Myocyte (in vitro differentiated cells): ENCODE results near the gene CRABP2. TPM values are rescaled to one million over a fixed set of nuclear protein-coding genes. Genes with fewer than 3 reads are reported as not detected.
A peak's percentile ranks its signal among the peaks of the same experiment; 100 is the strongest.

Experiments used
- DNase-seq: peaks from one replicate; pipeline ENCODE4 v3.0.0-alpha.2; 2012; ENCODE audit warnings: low read depth
- total RNA-seq: library from RNA; depleted of rRNA; stranded (reverse); fragments of >200 nt; gene quantifications from 2 replicates; pipeline ENCODE4 v1.2.3, GENCODE V29; 2014

CRABP2 gene
- total RNA-seq, 1 donor from 2014 or later: 5.3 TPM

GRCh38 chr1:156656806-156657740 is 48.3 kb downstream of the CRABP2 start:
- DNase-seq: peak; percentile 65

GRCh38 chr1:156655904-156656516 is 49.4 kb downstream of the CRABP2 start:
- no peak for DNase-seq

DNA sequence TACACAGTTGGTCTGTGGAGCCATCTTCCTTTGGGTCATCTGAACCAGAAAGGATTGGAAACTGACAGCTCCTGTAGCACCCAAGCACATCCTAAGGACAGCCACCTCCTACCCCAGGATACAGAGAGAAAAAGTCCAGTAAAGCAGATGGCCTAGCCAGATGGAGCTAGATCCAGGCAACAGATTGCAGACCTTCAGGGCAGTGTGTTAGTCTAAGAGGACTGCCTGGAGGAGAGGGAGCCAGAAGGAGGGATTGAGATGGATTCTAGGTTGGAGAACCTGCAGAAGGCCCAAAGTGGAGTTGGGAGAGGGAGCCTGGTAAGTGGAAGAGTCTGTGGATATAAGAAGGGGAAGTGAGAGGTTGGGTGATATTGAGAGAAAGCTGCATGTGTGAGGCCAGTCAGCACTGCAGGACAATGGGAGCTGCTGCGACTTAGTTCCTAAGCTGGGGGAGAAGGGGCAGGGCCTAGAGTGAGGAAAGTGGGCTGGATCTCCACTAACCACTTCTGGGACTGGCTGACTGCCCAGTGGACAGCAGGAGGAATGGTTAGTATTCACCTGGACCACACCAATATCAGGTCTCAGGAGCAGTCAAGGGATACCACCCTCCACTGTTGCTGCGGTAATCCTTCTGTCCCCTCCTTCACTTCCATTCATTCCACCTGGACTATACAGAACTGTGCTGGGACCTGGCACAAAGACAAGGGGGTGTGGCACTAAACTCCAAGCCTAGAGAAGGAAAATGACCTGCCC is 50.1 kb downstream of the CRABP2 start:
- DNase-seq: no peak

DNA sequence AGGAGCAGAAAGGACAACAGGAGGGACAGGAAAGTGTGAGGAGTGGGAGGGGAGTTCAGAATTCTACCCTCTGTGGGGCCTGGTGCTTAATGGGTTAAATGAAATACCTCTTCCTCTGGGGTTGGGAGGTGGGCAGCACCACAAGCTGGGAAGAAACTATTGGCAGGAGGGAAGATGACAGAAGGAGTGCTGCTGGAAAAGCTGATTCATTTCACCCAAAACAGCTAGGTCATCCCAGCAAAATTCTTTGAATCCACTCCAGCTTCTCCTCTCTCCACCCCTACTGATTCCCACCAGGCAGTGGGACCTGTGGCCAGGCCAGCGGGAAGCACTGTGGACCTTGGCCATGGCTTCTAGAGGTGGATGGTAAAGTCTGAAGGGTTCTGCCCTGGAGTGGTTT is 50.7 kb downstream of the CRABP2 start:
- no peak for DNase-seq

- DNase-seq: no peak
Observed at GRCh38 chr1:156652992-156653355, 52.4 kb downstream of the CRABP2 start.

GRCh38 chr1:156652131-156652991 is 53.0 kb downstream of the CRABP2 start:
- peak; percentile 79 for DNase-seq

Other genes starting within 250 kb of the CRABP2 start
- 59.2 and 62.2 TPM in 2 replicates for gene MEF2D, start 204.8 kb downstream of the CRABP2 start, total RNA-seq
- gene IQGAP3, start 133.0 kb downstream of the CRABP2 start, total RNA-seq: 0.24 and 0.52 TPM in 2 replicates
- gene TTC24, start 125.9 kb downstream of the CRABP2 start, total RNA-seq: 0.19 TPM in 1 of 2 replicates, not detected in the other
- 51.9 and 55.3 TPM in 2 replicates for gene NAXE, start 113.8 kb downstream of the CRABP2 start, total RNA-seq
- gene GPATCH4, start 104.1 kb downstream of the CRABP2 start, total RNA-seq: 23.4 and 29.6 TPM in 2 replicates
- not detected in 2 replicates for gene HAPLN2, start 86.2 kb downstream of the CRABP2 start, total RNA-seq
- 0.11 TPM in 1 of 2 replicates, not detected in the other for gene BCAN, start 63.5 kb downstream of the CRABP2 start, total RNA-seq
- 1,770 and 2,264 TPM in 2 replicates for gene NES, start 28.2 kb downstream of the CRABP2 start, total RNA-seq
- 8.9 and 13.5 TPM in 2 replicates for gene METTL25B, start 22.9 kb upstream of the CRABP2 start, total RNA-seq
- gene ISG20L2, start 23.2 kb upstream of the CRABP2 start, total RNA-seq: 12.8 and 19.7 TPM in 2 replicates
- gene MRPL24, start 35.5 kb upstream of the CRABP2 start, total RNA-seq: 60.6 and 65.6 TPM in 2 replicates
- 299 and 305 TPM in 2 replicates for gene HDGF, start 46.1 kb upstream of the CRABP2 start, total RNA-seq
- gene PRCC, start 62.0 kb upstream of the CRABP2 start, total RNA-seq: 50.1 and 52.6 TPM in 2 replicates
- gene SH2D2A, start 111.3 kb upstream of the CRABP2 start, total RNA-seq: not detected in 2 replicates
- gene INSRR, start 153.5 kb upstream of the CRABP2 start, total RNA-seq: 0.05 TPM in 1 of 2 replicates, not detected in the other
- gene NTRK1, start 155.3 kb upstream of the CRABP2 start, total RNA-seq: 0.10 and 2.5 TPM in 2 replicates
- 0.05 TPM in 1 of 2 replicates, not detected in the other for gene PEAR1, start 188.1 kb upstream of the CRABP2 start, total RNA-seq
- gene LRRC71, start 215.0 kb upstream of the CRABP2 start, total RNA-seq: not detected in 2 replicates